ENCODE data around the gene A2M.

The A2M gene

GRCh38 chr12:9122091-9122609 is 6.4 kb upstream of the A2M start:
- no peak for DNase-seq

GRCh38 chr12:9120487-9121184 is 4.9 kb upstream of the A2M start:
- no peak for DNase-seq

GRCh38 chr12:9118158-9118557 is 2.4 kb upstream of the A2M start:
- peak in 10 of 56 donors; percentile 11 to 44 (median 24) for DNase-seq

- DNase-seq, result no peak
These were observed 773 bp downstream of the A2M start for GRCh38 chr12:9114946-9115345.

GRCh38 chr12:9113987-9114309 is 1.8 kb downstream of the A2M start:
- DNase-seq, result no peak

- no peak for DNase-seq
These were observed 2.3 kb downstream of the A2M start for GRCh38 chr12:9113296-9113986.

GRCh38 chr12:9112076-9112853 is 3.5 kb downstream of the A2M start:
- DNase-seq, result no peak

- DNase-seq, result no peak
These were observed 4.2 kb downstream of the A2M start for GRCh38 chr12:9111525-9111924.

- DNase-seq, result no peak
These were observed 5.8 kb downstream of the A2M start for GRCh38 chr12:9109737-9110491.

GRCh38 chr12:9109213-9109522 is 6.6 kb downstream of the A2M start:
- DNase-seq, result no peak

GRCh38 chr12:9108504-9109212 is 7.1 kb downstream of the A2M start:
- no peak for DNase-seq

- DNase-seq, result no peak
These were observed 8.2 kb downstream of the A2M start for GRCh38 chr12:9107542-9107873.

- DNase-seq, result no peak
These were observed 8.8 kb downstream of the A2M start for GRCh38 chr12:9106610-9107541.

GRCh38 chr12:9106067-9106466 is 9.7 kb downstream of the A2M start:
- no peak for DNase-seq

- no peak for DNase-seq
These were observed 10.8 kb downstream of the A2M start for GRCh38 chr12:9104767-9105423.

- no peak for DNase-seq
These were observed 11.6 kb downstream of the A2M start for GRCh38 chr12:9104087-9104486.

- DNase-seq, result no peak
These were observed 12.5 kb downstream of the A2M start for GRCh38 chr12:9103050-9103849.

- no peak for DNase-seq
These were observed 14.6 kb downstream of the A2M start for GRCh38 chr12:9101018-9101687.

All from nucleus accumbens (tissue), 56 donors.